GM18861 (cell line): ENCODE measurements around the gene POMGNT2.
"Not testable (repeated sequence)": the region's sequence is repeated elsewhere in the genome, so short reads cannot be mapped to it uniquely, and the experiment has no call there.

ENCODE experiments used
- ATAC-seq: cut with Tn5 transposase; IDR thresholded peaks from one replicate; pipeline ENCODE4 v1.9.1; 2021; ENCODE audit not compliant: unreplicated experiment

Gene POMGNT2

DNA sequence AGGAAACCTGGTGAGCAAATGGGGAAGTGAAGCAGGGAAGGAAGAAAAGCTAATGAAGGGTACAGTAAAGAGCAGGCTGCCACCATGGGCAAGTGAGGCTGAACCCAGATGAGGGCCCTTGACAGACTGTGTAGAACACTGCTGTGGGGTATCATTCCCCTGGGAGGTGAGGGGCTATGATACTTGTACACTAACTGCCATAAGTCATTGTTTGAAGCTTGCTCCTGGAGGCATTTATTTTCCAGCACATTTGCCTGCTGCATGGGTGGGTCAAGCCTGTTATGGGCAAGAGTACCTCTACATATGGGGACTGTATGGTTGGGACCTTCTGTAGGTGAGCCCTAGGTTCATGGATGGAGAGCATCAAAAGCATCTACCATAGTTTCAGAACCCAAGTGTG is 57.4 kb downstream of the POMGNT2 start:
- ATAC-seq = no peak

GRCh38 chr3:43046583-43046982 is 59.3 kb downstream of the POMGNT2 start:
- ATAC-seq = no peak

DNA sequence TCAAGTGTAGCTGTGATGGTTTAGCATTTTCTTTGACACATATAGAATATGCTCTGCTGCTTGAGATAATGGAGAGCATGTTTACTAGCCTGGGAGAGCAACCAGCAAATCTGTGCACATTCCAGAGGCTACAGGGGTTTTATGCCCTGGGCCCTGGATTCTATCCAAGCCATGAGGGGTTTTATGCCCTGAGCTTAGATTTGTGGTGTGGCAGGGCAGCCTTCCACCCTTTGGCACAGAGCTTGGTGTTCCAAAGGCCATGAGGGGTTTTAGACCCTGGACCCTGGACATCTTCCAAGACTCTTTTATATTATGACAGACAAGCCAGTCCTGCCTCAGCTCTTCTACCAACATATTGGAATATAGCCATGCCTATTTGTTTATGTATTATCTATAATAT is 60.8 kb downstream of the POMGNT2 start:
- not testable (repeated sequence) for ATAC-seq

- no peak for ATAC-seq
Measured at GRCh38 chr3:43043793-43044192, 62.1 kb downstream of the POMGNT2 start.

GRCh38 chr3:43043071-43043766 is 62.7 kb downstream of the POMGNT2 start:
- ATAC-seq = no peak

GRCh38 chr3:43041517-43041916 is 64.4 kb downstream of the POMGNT2 start:
- no peak for ATAC-seq

GRCh38 chr3:43038010-43038409 is 67.9 kb downstream of the POMGNT2 start:
- ATAC-seq = peak; percentile 70

DNA sequence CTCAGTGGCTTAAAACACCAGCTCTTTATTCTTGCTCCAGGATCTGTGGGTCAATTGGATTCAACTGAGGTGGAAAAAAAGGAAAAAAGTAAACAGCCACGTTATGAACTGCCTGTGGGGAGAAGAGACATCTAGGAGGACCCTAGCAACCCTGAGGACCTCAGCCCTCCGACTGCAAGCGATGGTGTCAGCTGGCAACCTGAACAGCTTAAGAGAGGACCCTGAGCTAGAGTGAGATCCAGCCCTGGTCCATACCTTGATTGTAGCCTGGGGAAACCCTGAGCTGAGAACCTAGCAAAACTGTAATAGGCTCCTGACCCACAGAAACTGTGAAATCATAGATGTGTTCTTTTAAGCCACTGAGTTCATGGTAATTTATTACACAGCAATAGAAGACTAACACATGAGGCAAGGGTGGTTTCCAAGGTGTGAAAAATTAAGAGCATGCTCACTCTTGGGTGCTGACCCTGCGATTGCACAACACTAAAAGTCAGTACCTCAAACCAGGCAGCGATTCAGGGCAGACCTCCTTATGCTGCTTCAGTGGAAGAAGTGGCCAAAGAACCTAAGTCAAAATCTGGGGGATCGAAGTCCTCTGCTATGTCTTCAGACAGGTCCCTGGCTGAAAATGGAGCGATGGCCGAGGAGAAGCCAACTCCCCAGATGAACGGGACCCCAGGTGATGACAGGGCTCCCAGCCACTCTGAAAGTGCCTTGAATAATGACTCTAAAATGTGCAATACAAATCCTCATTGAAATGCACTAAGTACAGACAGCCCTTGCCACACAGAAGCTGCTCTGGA is 69.1 kb downstream of the POMGNT2 start:
- peak; percentile 38 for ATAC-seq

DNA sequence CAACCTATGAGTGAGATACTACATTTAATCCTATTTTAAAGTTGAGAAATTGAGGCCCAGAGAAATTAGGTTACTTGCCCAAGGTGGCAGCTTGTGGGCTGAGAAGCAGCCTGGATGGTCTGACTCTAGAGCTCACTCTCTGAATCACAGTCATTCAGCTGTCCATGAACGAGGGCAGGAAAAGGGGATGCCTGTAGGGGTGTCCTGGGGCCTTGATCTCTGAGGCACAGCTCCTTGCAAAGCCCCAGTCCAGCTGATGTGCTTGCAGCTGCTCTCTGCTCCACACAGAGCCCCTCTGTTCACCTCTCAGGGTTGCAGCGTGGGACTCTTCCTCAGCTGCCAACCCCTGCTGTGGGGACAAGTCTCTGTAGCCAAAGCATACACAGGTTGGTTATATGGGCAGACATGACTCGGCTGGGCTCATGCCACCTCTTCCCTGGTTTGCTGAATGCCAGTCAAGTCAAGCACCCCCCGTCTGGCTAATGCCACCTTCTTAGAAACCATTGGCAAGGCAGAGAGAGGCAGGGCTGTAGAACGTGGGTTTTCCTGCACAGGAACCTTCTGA is 70.0 kb downstream of the POMGNT2 start:
- no peak for ATAC-seq

GRCh38 chr3:43034911-43035310 is 71.0 kb downstream of the POMGNT2 start:
- ATAC-seq = no peak

DNA sequence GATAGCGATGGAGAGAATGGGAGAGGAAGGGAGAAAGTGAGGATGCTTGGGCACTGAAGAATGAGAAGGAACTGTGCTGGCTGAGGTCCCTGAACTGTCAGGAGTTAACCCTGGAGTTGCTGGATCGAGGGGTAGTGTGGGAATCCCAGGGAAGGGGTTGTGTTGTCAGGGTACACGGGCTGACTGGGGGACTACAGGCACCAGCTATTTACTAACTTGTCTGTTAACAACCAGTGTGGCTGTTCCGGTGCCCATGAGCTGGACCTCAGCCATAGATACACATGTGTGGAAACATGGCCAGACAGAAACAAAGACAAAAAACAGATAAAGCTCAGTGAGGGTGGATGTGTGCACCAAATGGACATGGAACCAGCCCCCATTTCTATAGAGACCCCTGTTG is 71.7 kb downstream of the POMGNT2 start:
- no peak for ATAC-seq

DNA sequence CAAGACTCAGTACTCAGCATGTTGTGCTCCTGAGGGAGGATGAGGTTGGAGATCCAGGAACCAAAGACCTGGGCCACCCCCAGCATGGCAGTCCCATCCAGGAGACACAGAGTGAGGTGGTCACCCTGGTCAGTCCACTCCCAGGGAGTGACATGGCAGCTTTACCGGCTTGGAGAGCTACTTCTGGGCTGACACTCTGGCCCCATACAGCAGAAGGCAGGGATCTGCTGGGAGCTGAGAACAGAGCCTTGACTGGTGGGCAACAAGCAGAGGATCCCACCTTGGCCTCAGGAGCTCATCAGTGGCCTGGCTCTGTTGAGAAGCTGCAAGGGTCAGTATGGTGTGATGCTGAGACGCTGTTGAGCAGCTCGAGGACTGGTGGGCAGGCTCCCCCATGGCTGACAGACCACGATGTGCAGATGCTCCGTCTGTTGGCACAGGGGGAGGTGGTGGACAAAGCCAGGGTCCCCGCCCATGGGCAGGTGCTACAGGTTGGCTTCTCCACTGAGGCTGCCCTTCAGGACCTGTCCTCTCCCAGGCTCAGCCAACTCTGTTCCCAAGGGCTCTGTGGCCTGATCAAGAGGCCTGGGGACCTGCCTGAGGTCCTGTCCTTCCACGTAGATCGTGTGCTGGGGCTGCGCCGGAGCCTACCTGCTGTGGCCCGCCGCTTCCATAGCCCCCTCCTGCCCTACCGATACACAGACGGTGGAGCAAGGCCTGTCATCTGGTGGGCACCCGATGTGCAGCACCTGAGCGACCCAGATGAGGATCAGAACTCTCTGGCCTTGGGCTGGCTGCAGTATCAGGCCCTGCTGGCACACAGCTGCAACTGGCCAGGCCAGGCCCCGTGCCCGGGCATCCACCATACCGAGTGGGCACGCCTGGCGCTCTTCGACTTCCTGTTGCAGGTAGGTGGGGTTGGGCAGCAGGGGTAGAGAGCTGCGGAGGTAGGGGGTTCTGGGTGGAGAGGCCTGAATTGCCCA is 72.9 kb downstream of the POMGNT2 start:
- ATAC-seq = no peak

DNA sequence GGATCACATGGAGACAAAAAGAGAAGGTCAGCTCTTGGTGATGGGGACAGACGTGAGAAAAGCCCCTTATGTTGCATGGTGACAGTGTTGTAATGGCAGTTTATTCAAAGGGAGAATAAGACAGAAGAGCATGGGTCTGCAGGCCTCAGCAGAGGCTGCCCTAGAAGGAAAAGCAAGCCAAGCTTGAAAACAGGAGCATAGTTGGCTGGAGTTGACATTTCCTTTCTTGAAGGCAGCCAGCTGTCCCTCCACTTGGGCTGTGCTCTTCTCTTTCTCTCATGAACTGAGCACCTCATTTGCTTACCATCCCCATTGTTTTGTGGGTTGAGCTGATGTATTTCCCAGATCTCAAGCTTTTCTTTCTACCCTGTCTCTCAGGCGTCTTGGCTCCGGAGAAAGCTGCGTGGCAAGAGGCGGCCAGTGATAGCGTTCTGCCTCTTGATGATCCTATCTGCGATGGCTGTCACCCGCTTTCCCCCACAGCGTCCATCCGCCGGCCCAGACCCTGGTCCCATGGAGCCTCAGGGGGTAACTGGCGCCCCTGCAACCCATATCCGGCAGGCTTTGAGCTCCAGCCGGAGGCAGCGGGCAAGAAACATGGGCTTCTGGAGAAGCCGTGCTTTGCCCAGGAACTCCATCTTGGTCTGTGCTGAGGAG is 73.9 kb downstream of the POMGNT2 start:
- ATAC-seq = no peak

DNA sequence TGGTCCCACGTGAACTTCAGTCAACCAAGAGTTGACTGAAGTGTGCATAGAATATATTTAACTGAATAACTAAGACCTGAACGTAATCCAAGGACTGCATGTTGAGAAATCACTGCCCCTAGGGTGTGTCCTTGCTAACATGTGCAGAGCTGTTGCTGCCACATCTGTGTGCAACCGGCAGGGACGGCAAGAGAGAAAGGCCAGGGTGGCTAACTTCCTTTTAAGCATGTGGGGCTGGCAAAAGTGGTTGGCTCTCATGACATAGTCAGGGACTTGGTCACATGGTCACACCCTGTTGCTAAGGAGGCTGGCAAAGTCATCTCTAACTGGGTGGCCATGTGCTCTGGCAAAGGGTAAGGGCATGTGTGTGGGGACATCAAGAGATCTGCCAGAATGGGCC is 74.4 kb downstream of the POMGNT2 start:
- ATAC-seq = no peak

GRCh38 chr3:43030162-43030935 is 75.5 kb downstream of the POMGNT2 start:
- ATAC-seq = no peak
